CD8-positive, alpha-beta memory T cell (primary cell): ENCODE results near the gene NUP153. TPM values are rescaled to one million over a fixed set of nuclear protein-coding genes. Genes with fewer than 3 reads are reported as not detected.
A peak's percentile ranks its signal among the peaks of the same experiment; 100 is the strongest.
"Not testable (repeated sequence)": the region's sequence is repeated elsewhere in the genome, so short reads cannot be mapped to it uniquely, and the experiment has no call there.

Experiments used
- CTCF ChIA-PET: fragments of 350-600 bp; sonication (Branson Sonifier 250); formaldehyde crosslinking; loops from one replicate; lab custom pipeline; 2021; ENCODE audit warnings: antibody characterized with exemption; lab: Charles Lee
- POLR2A ChIA-PET: fragments of 350-600 bp; sonication (Branson Sonifier 250); formaldehyde crosslinking; loops from one replicate; lab custom pipeline; 2021; ENCODE audit warnings: antibody characterized with exemption; lab: Charles Lee
- DNase-seq, 5 donors: peaks; one replicate each; pipeline versions ENCODE4 v3.0.0 to v3.0.0-alpha.2; 2020 to 2022; ENCODE audit warnings: mixed read lengths in 1 of 5
- H3K27ac ChIP-seq: one replicate; pipeline ENCODE4 v1.7.0; 2013; ENCODE audit warnings: low read depth, mild to moderate bottlenecking, low read length, moderate library complexity
- H3K27me3 ChIP-seq: 2 replicates; pipeline ENCODE4 v1.7.0; 2013; ENCODE audit warnings: low read length, mild to moderate bottlenecking; ENCODE audit not compliant: insufficient read depth, poor library complexity, severe bottlenecking
- H3K36me3 ChIP-seq: 2 replicates; pipeline ENCODE4 v1.7.0; 2013; ENCODE audit warnings: mild to moderate bottlenecking, low read length, moderate library complexity; ENCODE audit not compliant: insufficient read depth
- H3K4me1 ChIP-seq: 2 replicates; pipeline ENCODE4 v1.7.0; 2013; ENCODE audit warnings: mild to moderate bottlenecking, low read length, moderate library complexity; ENCODE audit not compliant: insufficient read depth
- H3K4me3 ChIP-seq: 2 replicates; pipeline ENCODE4 v1.7.0; 2013; ENCODE audit warnings: mild to moderate bottlenecking, low read length
- H3K9me3 ChIP-seq: 2 replicates; pipeline ENCODE4 v1.7.0; 2013; ENCODE audit warnings: mild to moderate bottlenecking, low read length
- H3K27ac Mint-ChIP-seq, 8 donors: one replicate each; pipeline ENCODE4 v1.8.0; 2020 to 2021; ENCODE audit warnings: mixed read lengths in 8 of 8, mild to moderate bottlenecking in 6 of 8, inconsistent platforms in 3 of 8, moderate library complexity in 3 of 8
- H3K27me3 Mint-ChIP-seq, 2 donors: one replicate each; pipeline ENCODE4 v1.8.0; 2020 to 2021; ENCODE audit warnings: mixed read lengths in 2 of 2, mild to moderate bottlenecking in 1 of 2, moderate library complexity in 1 of 2
- H3K36me3 Mint-ChIP-seq, 3 donors: one replicate each; pipeline ENCODE4 v1.8.0; 2020 to 2021; ENCODE audit warnings: mixed read lengths in 3 of 3, inconsistent platforms in 1 of 3, mild to moderate bottlenecking in 1 of 3
- H3K4me1 Mint-ChIP-seq, 3 donors: one replicate each; pipeline ENCODE4 v1.8.0; 2020 to 2021; ENCODE audit warnings: mixed read lengths in 3 of 3, inconsistent platforms in 1 of 3, mild to moderate bottlenecking in 1 of 3
- H3K4me3 Mint-ChIP-seq, 7 donors: one replicate each; pipeline ENCODE4 v1.8.0; 2020 to 2021; ENCODE audit warnings: mixed read lengths in 7 of 7, mild to moderate bottlenecking in 6 of 7, moderate library complexity in 4 of 7, inconsistent platforms in 2 of 7
- H3K9me3 Mint-ChIP-seq, 5 donors: one replicate each; pipeline ENCODE4 v1.8.0; 2020 to 2022; ENCODE audit warnings: mixed read lengths in 5 of 5, mild to moderate bottlenecking in 3 of 5, moderate library complexity in 2 of 5, inconsistent platforms in 1 of 5
- polyA plus RNA-seq: library from polyadenylated mRNA; unstranded; fragments of 300-500 nt; fragmentation: Illumina TruSeq; gene quantifications from one replicate; pipeline ENCODE4 v1.2.3, GENCODE V29; 2021
- total RNA-seq, 2 experiments: library from RNA; stranded (reverse); gene quantifications; one replicate each; pipeline ENCODE4 v1.2.3, GENCODE V29; 2021

NUP153 gene
- total and polyA plus RNA-seq, 3 experiments from 2014 or later = 4.3 to 104 (median 97.4) TPM

GRCh38 chr6:17709476-17709875, 2.8 kb upstream of the NUP153 start:
- no peaks in the 10 kb centered on the region for H3K9me3 ChIP-seq
- ChIA-PET CTCF (no interaction called here), POLR2A (no interaction called here)
- H3K27ac ChIP-seq = no peak overlapping the region
- peaks cover 19% of the 10 kb centered on the region for H3K4me1 ChIP-seq
- no peak overlapping the region for H3K4me3 ChIP-seq
- H3K27me3 Mint-ChIP-seq = peaks cover 0 to 4% of the 10 kb centered on the region in 2 donors
- H3K27me3 ChIP-seq = no peaks in the 10 kb centered on the region
- H3K4me1 Mint-ChIP-seq = peaks cover 11 to 22% (median 17%) of the 10 kb centered on the region in 3 donors
- no peak overlapping the region for H3K27ac Mint-ChIP-seq
- H3K36me3 Mint-ChIP-seq = peaks cover 0 to 12% (median 2%) of the 10 kb centered on the region in 3 donors
- H3K36me3 ChIP-seq = no peaks in the 10 kb centered on the region
- H3K4me3 Mint-ChIP-seq = peak overlapping the region in 1 of 7 donors; percentile 79
- no peaks in the 10 kb centered on the region for H3K9me3 Mint-ChIP-seq
- DNase-seq = no peak

GRCh38 chr6:17708035-17708434, 1.3 kb upstream of the NUP153 start:
- not testable (repeated sequence) for H3K27me3 Mint-ChIP-seq, DNase-seq, H3K4me3 ChIP-seq, H3K9me3 ChIP-seq, H3K36me3 ChIP-seq, H3K9me3 Mint-ChIP-seq, H3K27me3 ChIP-seq, H3K27ac ChIP-seq
- Mint-ChIP-seq H3K27ac (peak overlapping the region in 1 of 8 donors; percentile 86), H3K4me1 (peaks cover 18 to 31% (median 31%) of the 10 kb centered on the region in 3 donors), H3K4me3 (peak overlapping the region in 2 of 7 donors; percentile 27 to 79), H3K36me3 (peaks cover 0 to 15% (median 2%) of the 10 kb centered on the region in 3 donors)
- POLR2A ChIA-PET = interaction anchor here (0.6 to 2.7 kb wide), 2 partner anchors 107 to 147 kb away, joined by 3 to 40 read pairs; partner anchors contain the start of gene FAM8A1
- CTCF ChIA-PET = interaction anchor here (1.4 to 3.1 kb wide), 4 partner anchors 13 to 116 kb away, joined by 3 to 16 read pairs (median 4); partner anchors contain the start of gene FAM8A1
- H3K4me1 ChIP-seq = peaks cover 31% of the 10 kb centered on the region

GRCh38 chr6:17707371-17707651, 586 bp upstream of the NUP153 start:
- Mint-ChIP-seq H3K9me3 (no peaks in the 10 kb centered on the region), H3K4me1 (peaks cover 24 to 39% (median 39%) of the 10 kb centered on the region in 3 donors), H3K36me3 (peaks cover 0 to 15% (median 2%) of the 10 kb centered on the region in 3 donors), H3K27me3 (peaks cover 0 to 4% of the 10 kb centered on the region in 2 donors), H3K27ac (peak overlapping the region; percentile 91 to 99 (median 96)), H3K4me3 (peak overlapping the region; percentile 85 to 98 (median 91))
- Histone ChIP-seq H3K4me1 (peaks cover 38% of the 10 kb centered on the region), H3K36me3 (no peaks in the 10 kb centered on the region), H3K27ac (peak overlapping the region; percentile 99), H3K9me3 (no peaks in the 10 kb centered on the region), H3K4me3 (peak overlapping the region; percentile 95), H3K27me3 (no peaks in the 10 kb centered on the region)
- ChIA-PET CTCF (interaction anchor here (1.0 to 3.1 kb wide), 8 partner anchors 12 to 123 kb away, joined by 3 to 16 read pairs (median 3); partner anchors contain the start of gene FAM8A1), POLR2A (interaction anchor here (0.5 to 2.7 kb wide), 10 partner anchors 18 to 1387 kb away, joined by 3 to 40 read pairs (median 3); partner anchors contain the start of genes FAM8A1 and NHLRC1)
- no peak for DNase-seq

DNA sequence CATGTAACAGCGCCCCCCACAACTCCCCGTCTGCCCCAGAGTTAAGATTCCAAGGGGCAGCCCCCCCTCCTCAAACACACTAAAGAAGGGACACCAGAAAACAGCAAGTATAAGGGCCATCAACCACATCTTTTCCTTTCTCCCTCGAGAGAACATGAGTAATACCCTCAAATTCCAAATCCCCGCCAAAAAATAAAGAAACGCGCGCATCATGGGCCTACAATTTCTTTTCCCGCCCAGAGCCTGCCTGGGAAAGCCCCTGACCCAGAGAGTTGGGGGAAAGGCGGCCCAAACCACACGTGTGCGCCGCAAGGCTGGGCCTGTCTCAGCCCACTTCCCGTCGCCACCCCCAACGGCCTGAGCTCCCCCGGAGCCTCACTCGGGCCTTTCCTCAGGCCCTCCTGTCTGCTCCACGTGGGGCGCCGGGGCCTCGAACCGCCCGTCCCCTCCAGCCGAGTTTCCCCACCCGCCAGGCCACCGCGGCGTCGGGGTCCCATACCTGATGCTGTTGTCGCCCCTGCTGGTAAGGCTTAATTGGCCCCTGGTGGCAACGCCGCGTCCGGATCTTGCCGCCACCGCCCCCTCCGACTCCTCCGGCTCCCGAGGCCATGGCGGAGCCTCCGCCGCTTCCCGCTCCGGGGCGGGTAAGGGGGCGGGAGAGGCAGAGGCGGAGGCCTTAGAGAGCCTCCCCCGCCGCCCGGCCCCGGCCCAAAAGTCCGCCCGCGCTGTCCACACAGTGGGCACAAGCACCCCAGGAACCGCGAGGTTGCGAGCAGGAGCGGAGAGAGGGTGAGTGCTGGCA, 746 bp downstream of the NUP153 start:
- H3K4me3 Mint-ChIP-seq = peak overlapping the region; percentile 85 to 98 (median 91)
- CTCF ChIA-PET = interaction anchor here (0.9 to 3.1 kb wide), 5 partner anchors 14 to 120 kb away, joined by 3 to 16 read pairs (median 5); partner anchors contain the start of gene FAM8A1
- peak overlapping the region; percentile 99 for H3K27ac ChIP-seq
- H3K36me3 ChIP-seq = no peaks in the 10 kb centered on the region
- POLR2A ChIA-PET = interaction anchor here (0.5 to 2.7 kb wide), 2 partner anchors 25 to 105 kb away, joined by 3 to 40 read pairs; partner anchors contain the start of gene FAM8A1
- peaks cover 32 to 49% (median 46%) of the 10 kb centered on the region in 3 donors for H3K4me1 Mint-ChIP-seq
- H3K9me3 Mint-ChIP-seq = no peaks in the 10 kb centered on the region
- peak; percentile 77 to 91 (median 86) for DNase-seq
- H3K27me3 ChIP-seq = no peaks in the 10 kb centered on the region
- H3K4me3 ChIP-seq = peak overlapping the region; percentile 95
- H3K9me3 ChIP-seq = no peaks in the 10 kb centered on the region
- H3K27me3 Mint-ChIP-seq = peaks cover 0 to 4% of the 10 kb centered on the region in 2 donors
- peak overlapping the region; percentile 91 to 99 (median 96) for H3K27ac Mint-ChIP-seq
- peaks cover 0 to 15% (median 2%) of the 10 kb centered on the region in 3 donors for H3K36me3 Mint-ChIP-seq
- H3K4me1 ChIP-seq = peaks cover 48% of the 10 kb centered on the region

DNA sequence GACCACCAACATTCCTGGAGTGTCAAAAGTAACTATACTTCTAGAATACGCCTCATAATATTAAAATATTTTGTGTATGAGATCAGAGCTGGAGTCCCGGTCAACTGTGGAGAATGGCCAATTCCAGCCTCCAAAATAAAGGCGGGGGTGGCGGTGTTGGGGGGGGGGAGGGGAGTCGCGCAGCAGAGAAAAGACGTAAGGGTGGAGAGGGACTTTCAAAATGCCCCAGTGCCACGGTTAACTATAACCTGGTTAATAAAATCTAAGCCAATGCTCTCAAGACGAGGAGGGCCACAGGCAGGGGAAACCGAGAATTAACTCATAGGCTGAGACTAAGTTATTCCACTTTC, 1.3 kb downstream of the NUP153 start:
- Mint-ChIP-seq H3K4me1 (peaks cover 37 to 54% (median 52%) of the 10 kb centered on the region in 3 donors), H3K27me3 (peaks cover 0 to 4% of the 10 kb centered on the region in 2 donors), H3K27ac (peak overlapping the region; percentile 91 to 99 (median 96)), H3K36me3 (peaks cover 0 to 15% (median 2%) of the 10 kb centered on the region in 3 donors), H3K9me3 (no peaks in the 10 kb centered on the region), H3K4me3 (peak overlapping the region; percentile 85 to 98 (median 91))
- POLR2A ChIA-PET = interaction anchor here (2.7 kb wide), 1 partner anchor 105 kb away, joined by 40 read pairs; the partner anchor contains the start of gene FAM8A1
- no peak for DNase-seq
- no peaks in the 10 kb centered on the region for H3K9me3 ChIP-seq
- H3K36me3 ChIP-seq = no peaks in the 10 kb centered on the region
- peak overlapping the region; percentile 99 for H3K27ac ChIP-seq
- no peaks in the 10 kb centered on the region for H3K27me3 ChIP-seq
- H3K4me3 ChIP-seq = peak overlapping the region; percentile 95
- CTCF ChIA-PET = interaction anchor here (3.1 kb wide), 1 partner anchor 105 kb away, joined by 16 read pairs; the partner anchor contains the start of gene FAM8A1
- H3K4me1 ChIP-seq = peaks cover 54% of the 10 kb centered on the region

DNA sequence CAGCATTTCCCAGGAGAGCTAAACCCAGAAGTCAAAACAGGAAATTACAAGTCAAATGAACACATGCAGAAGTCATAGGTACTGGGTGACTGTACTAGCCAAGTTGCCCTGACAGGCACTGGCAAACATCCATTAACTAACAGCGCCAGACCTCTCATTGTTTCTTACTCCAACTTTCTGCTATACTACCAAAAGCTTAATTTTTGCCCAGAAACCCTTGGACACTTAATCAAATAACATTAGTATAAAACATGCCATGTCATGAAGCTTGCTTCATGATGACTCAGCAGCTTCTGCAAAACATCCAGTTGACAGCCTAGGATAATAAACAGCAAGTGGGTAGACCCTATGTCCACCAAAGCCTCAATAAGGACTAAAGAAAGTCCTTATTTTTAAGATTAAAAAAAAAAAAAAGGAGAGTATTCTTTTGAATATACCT, 3.5 kb downstream of the NUP153 start:
- Histone ChIP-seq H3K36me3 (no peaks in the 10 kb centered on the region), H3K27me3 (no peaks in the 10 kb centered on the region), H3K4me1 (peaks cover 59% of the 10 kb centered on the region), H3K9me3 (no peaks in the 10 kb centered on the region), H3K27ac (peak overlapping the region; percentile 99), H3K4me3 (no peak overlapping the region)
- Mint-ChIP-seq H3K9me3 (no peaks in the 10 kb centered on the region), H3K27me3 (peaks cover 0 to 4% of the 10 kb centered on the region in 2 donors), H3K4me3 (peak overlapping the region; percentile 77 to 91 (median 85)), H3K4me1 (peaks cover 49 to 68% (median 67%) of the 10 kb centered on the region in 3 donors), H3K36me3 (peaks cover 0 to 19% (median 0%) of the 10 kb centered on the region in 3 donors), H3K27ac (peak overlapping the region; percentile 5 to 95 (median 84))
- ChIA-PET POLR2A (interaction anchor here (0.5 to 4.6 kb wide), 5 partner anchors 11 to 103 kb away, joined by 3 to 34 read pairs (median 5); partner anchors contain the start of gene FAM8A1), CTCF (interaction anchor here (1.2 to 4.9 kb wide), 7 partner anchors 8 to 113 kb away, joined by 3 to 23 read pairs (median 4); partner anchors contain the start of gene FAM8A1)
- no peak for DNase-seq

- CTCF ChIA-PET = interaction anchor here (0.6 to 4.9 kb wide), 11 partner anchors 9 to 120 kb away, joined by 3 to 23 read pairs (median 4); partner anchors contain the start of gene FAM8A1
- POLR2A ChIA-PET = interaction anchor here (4.6 kb wide), 1 partner anchor 100 kb away, joined by 34 read pairs; the partner anchor contains the start of gene FAM8A1
- Histone ChIP-seq H3K27ac (no peak overlapping the region), H3K4me3 (no peak overlapping the region), H3K9me3 (no peaks in the 10 kb centered on the region), H3K36me3 (no peaks in the 10 kb centered on the region), H3K4me1 (peaks cover 52% of the 10 kb centered on the region), H3K27me3 (no peaks in the 10 kb centered on the region)
- H3K9me3 Mint-ChIP-seq = no peaks in the 10 kb centered on the region
- H3K36me3 Mint-ChIP-seq = peaks cover 0 to 13% (median 3%) of the 10 kb centered on the region in 3 donors
- DNase-seq = no peak
- peaks cover 49 to 74% (median 74%) of the 10 kb centered on the region in 3 donors for H3K4me1 Mint-ChIP-seq
- H3K4me3 Mint-ChIP-seq = peak overlapping the region in 3 of 7 donors; percentile 24 to 44 (median 38)
- H3K27ac Mint-ChIP-seq = peak overlapping the region in 7 of 8 donors; percentile 16 to 91 (median 47)
- no peaks in the 10 kb centered on the region for H3K27me3 Mint-ChIP-seq
These were observed 6.0 kb downstream of the NUP153 start for GRCh38 chr6:17700421-17701416.
